Measurements from ENCODE around the gene SMYD5. TPM values are rescaled to one million over a fixed set of nuclear protein-coding genes. Genes with fewer than 3 reads are reported as not detected.
"Not testable (repeated sequence)": the region's sequence is repeated elsewhere in the genome, so short reads cannot be mapped to it uniquely, and the experiment has no call there.

SMYD5 gene
- polyA plus RNA-seq, 4 donors: 28.9 to 36.4 (median 33.6) TPM

- no peak for DNase-seq (ENCODE audit: low read depth in 4 of 4, low spot score in 3 of 4)
Observed at GRCh38 chr2:73258186-73258912, 44.3 kb downstream of the SMYD5 start.

- DNase-seq (ENCODE audit: low read depth in 4 of 4, low spot score in 3 of 4): no peak
Observed at GRCh38 chr2:73258913-73259215, 44.8 kb downstream of the SMYD5 start.

- no peak for DNase-seq (ENCODE audit: low read depth in 4 of 4, low spot score in 3 of 4)
Observed at GRCh38 chr2:73259276-73259675, 45.2 kb downstream of the SMYD5 start.

GRCh38 chr2:73259704-73260337 lies 45.8 kb downstream of the SMYD5 start:
- no peak for DNase-seq (ENCODE audit: low read depth in 4 of 4, low spot score in 3 of 4)

- no peak for DNase-seq (ENCODE audit: low read depth in 4 of 4, low spot score in 3 of 4)
Observed at GRCh38 chr2:73260338-73260984, 46.4 kb downstream of the SMYD5 start.

GRCh38 chr2:73262108-73262651 lies 48.1 kb downstream of the SMYD5 start:
- DNase-seq (ENCODE audit: low read depth in 4 of 4, low spot score in 3 of 4): no peak

GRCh38 chr2:73262691-73263429 lies 48.8 kb downstream of the SMYD5 start:
- DNase-seq (ENCODE audit: low read depth in 4 of 4, low spot score in 3 of 4): not testable (repeated sequence)

- no peak for DNase-seq (ENCODE audit: low read depth in 4 of 4, low spot score in 3 of 4)
Observed at GRCh38 chr2:73263540-73264331, 49.7 kb downstream of the SMYD5 start.

- DNase-seq (ENCODE audit: low read depth in 4 of 4, low spot score in 3 of 4): no peak
Observed at GRCh38 chr2:73264332-73264606, 50.2 kb downstream of the SMYD5 start.

- DNase-seq (ENCODE audit: low read depth in 4 of 4, low spot score in 3 of 4): no peak
Observed at GRCh38 chr2:73264783-73265182, 50.7 kb downstream of the SMYD5 start.

- DNase-seq (ENCODE audit: low read depth in 4 of 4, low spot score in 3 of 4): no peak
Observed at GRCh38 chr2:73265298-73266060, 51.4 kb downstream of the SMYD5 start.

GRCh38 chr2:73266061-73266901 lies 52.2 kb downstream of the SMYD5 start:
- no peak for DNase-seq (ENCODE audit: low read depth in 4 of 4, low spot score in 3 of 4)

GRCh38 chr2:73267008-73267407 lies 53.0 kb downstream of the SMYD5 start:
- no peak for DNase-seq (ENCODE audit: low read depth in 4 of 4, low spot score in 3 of 4)

GRCh38 chr2:73268366-73268829 lies 54.4 kb downstream of the SMYD5 start:
- no peak for DNase-seq (ENCODE audit: low read depth in 4 of 4, low spot score in 3 of 4)

- no peak for DNase-seq (ENCODE audit: low read depth in 4 of 4, low spot score in 3 of 4)
Observed at GRCh38 chr2:73268830-73269685, 55.0 kb downstream of the SMYD5 start.

- no peak for DNase-seq (ENCODE audit: low read depth in 4 of 4, low spot score in 3 of 4)
Observed at GRCh38 chr2:73269686-73270465, 55.8 kb downstream of the SMYD5 start.

GRCh38 chr2:73272270-73272669 lies 58.2 kb downstream of the SMYD5 start:
- DNase-seq (ENCODE audit: low read depth in 4 of 4, low spot score in 3 of 4): no peak

All from left renal pelvis (tissue), 4 donors.